ENCODE results near the gene NCK2.

Gene NCK2

GRCh38 chr2:105796791-105797190, 52.1 kb downstream of the NCK2 start:
- POLR2A ChIA-PET = no interaction called here
- DNase-seq (ENCODE audit: extremely low spot score) = no peak
- no peak for TF ChIP-seq CTCF (IDR thresholded peaks at IDR 0.05; ENCODE audit: control extremely low read depth, extremely low read depth, low read depth, missing control alignments)
- CTCF ChIA-PET = interaction anchor here (1.2 to 3.6 kb wide), 2 partner anchors 10 to 11 kb away, joined by 4 to 13 read pairs; no protein-coding TSS in a partner anchor

GRCh38 chr2:105797298-105797819, 52.6 kb downstream of the NCK2 start:
- TF ChIP-seq CTCF (IDR thresholded peaks at IDR 0.05; ENCODE audit: control extremely low read depth, extremely low read depth, low read depth, missing control alignments) = no peak
- no peak for DNase-seq (ENCODE audit: extremely low spot score)
- CTCF ChIA-PET = interaction anchor here (0.9 to 3.6 kb wide), 8 partner anchors 8 to 66 kb away, joined by 3 to 13 read pairs (median 7); no protein-coding TSS in a partner anchor
- POLR2A ChIA-PET = interaction anchor here (1.7 kb wide), 1 partner anchor 15 kb away, joined by 5 read pairs; no protein-coding TSS in a partner anchor

- POLR2A ChIA-PET = interaction anchor here (1.7 kb wide), 1 partner anchor 13 kb away, joined by 5 read pairs; no protein-coding TSS in a partner anchor
- CTCF ChIA-PET = interaction anchor here (1.2 to 3.6 kb wide), 13 partner anchors 9 to 65 kb away, joined by 3 to 13 read pairs (median 4); no protein-coding TSS in a partner anchor
- TF ChIP-seq CTCF (IDR thresholded peaks at IDR 0.05; ENCODE audit: control extremely low read depth, extremely low read depth, low read depth, missing control alignments) = no peak
- no peak for DNase-seq (ENCODE audit: extremely low spot score)
Measured at GRCh38 chr2:105798595-105798994, 53.9 kb downstream of the NCK2 start.

GRCh38 chr2:105800036-105800713, 55.5 kb downstream of the NCK2 start:
- no peak for DNase-seq (ENCODE audit: extremely low spot score)
- no peak for TF ChIP-seq CTCF (IDR thresholded peaks at IDR 0.05; ENCODE audit: control extremely low read depth, extremely low read depth, low read depth, missing control alignments)
- ChIA-PET CTCF (interaction anchor here (0.8 to 2.8 kb wide), 13 partner anchors 10 to 223 kb away, joined by 3 to 10 read pairs (median 4); no protein-coding TSS in a partner anchor), POLR2A (no interaction called here)

- no peak for TF ChIP-seq CTCF (IDR thresholded peaks at IDR 0.05; ENCODE audit: control extremely low read depth, extremely low read depth, low read depth, missing control alignments)
- DNase-seq (ENCODE audit: extremely low spot score) = no peak
- POLR2A ChIA-PET = no interaction called here
- CTCF ChIA-PET = interaction anchor here (0.8 to 2.1 kb wide), 8 partner anchors 9 to 224 kb away, joined by 3 to 6 read pairs (median 4); no protein-coding TSS in a partner anchor
Measured at GRCh38 chr2:105800953-105801635, 56.4 kb downstream of the NCK2 start.

- ChIA-PET POLR2A (no interaction called here), CTCF (interaction anchor here (1.4 to 2.1 kb wide), 3 partner anchors 9 to 19 kb away, joined by 4 to 6 read pairs (median 4); no protein-coding TSS in a partner anchor)
- TF ChIP-seq CTCF (IDR thresholded peaks at IDR 0.05; ENCODE audit: control extremely low read depth, extremely low read depth, low read depth, missing control alignments) = no peak
- no peak for DNase-seq (ENCODE audit: extremely low spot score)
Measured at GRCh38 chr2:105801961-105802360, 57.2 kb downstream of the NCK2 start.

Data from GM10248 (cell line).